ENCODE results near the gene SARNP. TPM values are rescaled to one million over a fixed set of nuclear protein-coding genes. Genes with fewer than 3 reads are reported as not detected.

SARNP gene
- polyA plus RNA-seq, 6 donors from 2014 or later: 92.8 to 128 (median 106) TPM

DNA sequence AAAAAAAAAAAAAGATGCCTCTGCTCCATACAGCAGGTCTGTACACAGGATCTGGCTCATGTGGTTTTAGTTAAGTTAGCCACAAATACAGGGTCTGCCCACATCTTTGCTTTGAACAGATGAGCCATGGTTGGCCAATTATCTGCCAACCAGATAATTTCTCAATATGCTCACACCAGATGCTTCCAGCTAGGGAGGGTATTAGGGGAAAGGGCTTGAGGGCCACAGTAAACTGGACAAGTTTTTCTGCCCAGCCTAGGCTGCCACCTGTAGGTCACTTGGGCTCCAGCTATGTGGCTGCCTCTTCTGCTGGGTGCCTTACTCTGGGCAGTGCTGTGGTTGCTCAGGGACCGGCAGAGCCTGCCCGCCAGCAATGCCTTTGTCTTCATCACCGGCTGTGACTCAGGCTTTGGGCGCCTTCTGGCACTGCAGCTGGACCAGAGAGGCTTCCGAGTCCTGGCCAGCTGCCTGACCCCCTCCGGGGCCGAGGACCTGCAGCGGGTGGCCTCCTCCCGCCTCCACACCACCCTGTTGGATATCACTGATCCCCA, 96.6 kb downstream of the SARNP start:
- H3K4me1 Mint-ChIP-seq: peaks cover 26 to 50% (median 45%) of the 10 kb centered on the region in 3 donors
- no peak for DNase-seq
- no peaks in the 10 kb centered on the region for H3K27me3 Mint-ChIP-seq
- ATAC-seq (ENCODE audit: low read depth in 2 of 2): no peak
- no peak overlapping the region for H3K27ac Mint-ChIP-seq
- H3K36me3 Mint-ChIP-seq: no peaks in the 10 kb centered on the region
- H3K9me3 Mint-ChIP-seq: no peaks in the 10 kb centered on the region
- peak overlapping the region in 1 of 8 donors; percentile 59 for H3K4me3 Mint-ChIP-seq

DNA sequence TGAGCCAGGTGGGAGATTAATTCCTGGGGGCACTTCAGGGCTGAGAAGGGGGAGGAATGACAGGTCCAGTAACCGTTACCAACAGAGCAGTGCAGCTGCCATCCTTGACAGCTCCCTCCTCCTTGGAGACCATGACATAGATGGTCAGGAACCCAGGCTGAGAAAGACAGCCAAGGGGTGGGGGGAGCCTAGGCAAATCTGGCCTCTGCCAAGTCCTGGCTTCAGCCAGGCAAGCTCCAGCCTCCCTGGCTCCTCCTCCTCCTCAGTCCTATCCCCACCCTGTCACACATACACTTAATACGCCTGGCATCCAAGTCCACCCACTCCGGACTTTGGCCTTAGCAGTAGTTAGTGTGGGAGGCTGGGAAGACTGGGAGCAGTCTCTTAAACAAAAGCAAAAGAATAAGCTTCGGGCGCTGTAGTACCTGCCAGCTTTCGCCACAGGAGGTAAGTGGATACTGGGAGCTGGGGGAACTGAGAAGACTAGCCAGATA, 97.4 kb downstream of the SARNP start, which contains the start of gene RDH5:
Gene RDH5 (plus strand): TSS at position 323 of the 494 bp plus-strand sequence. CDS start 792 bp downstream, outside the sequence.
- ATAC-seq (ENCODE audit: low read depth in 2 of 2) (no peak), DNase-seq (no peak)
- H3K4me3 Mint-ChIP-seq: peak within 1 kb of the TSS in 4 of 8 donors; percentile 15 to 59 (median 34)
- H3K36me3 Mint-ChIP-seq: no peaks in the 10 kb centered on the region
- H3K27ac Mint-ChIP-seq: no peak within 1 kb of the TSS
- no peaks in the 10 kb centered on the region for H3K9me3 Mint-ChIP-seq
- H3K4me1 Mint-ChIP-seq: peaks cover 33 to 50% (median 45%) of the 10 kb centered on the region in 3 donors
- no peaks in the 10 kb centered on the region for H3K27me3 Mint-ChIP-seq

DNA sequence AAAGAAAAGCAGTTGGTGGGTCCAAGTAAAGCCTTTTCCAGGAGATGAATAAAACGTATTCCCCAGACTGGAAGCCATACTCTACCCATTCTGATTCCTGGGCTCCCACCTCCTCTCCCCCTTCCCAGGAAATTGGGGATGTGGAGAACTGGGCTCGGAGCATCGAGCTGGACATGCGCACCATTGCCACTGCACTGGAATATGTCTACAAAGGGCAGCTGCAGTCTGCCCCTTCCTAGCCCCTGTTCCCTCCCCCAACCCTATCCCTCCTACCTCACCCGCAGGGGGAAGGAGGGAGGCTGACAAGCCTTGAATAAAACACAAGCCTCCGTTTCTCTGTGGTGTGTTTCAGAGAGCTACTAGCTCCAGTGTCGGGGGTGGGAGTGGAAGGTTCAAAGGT, 98.2 kb downstream of the SARNP start:
- Mint-ChIP-seq H3K9me3 (no peaks in the 10 kb centered on the region), H3K27me3 (no peaks in the 10 kb centered on the region), H3K4me3 (peak overlapping the region in 3 of 8 donors; percentile 15 to 59 (median 52)), H3K36me3 (no peaks in the 10 kb centered on the region), H3K27ac (no peak overlapping the region), H3K4me1 (peaks cover 29 to 43% (median 43%) of the 10 kb centered on the region in 3 donors)
- ATAC-seq (ENCODE audit: low read depth in 2 of 2) (no peak), DNase-seq (no peak)

DNA sequence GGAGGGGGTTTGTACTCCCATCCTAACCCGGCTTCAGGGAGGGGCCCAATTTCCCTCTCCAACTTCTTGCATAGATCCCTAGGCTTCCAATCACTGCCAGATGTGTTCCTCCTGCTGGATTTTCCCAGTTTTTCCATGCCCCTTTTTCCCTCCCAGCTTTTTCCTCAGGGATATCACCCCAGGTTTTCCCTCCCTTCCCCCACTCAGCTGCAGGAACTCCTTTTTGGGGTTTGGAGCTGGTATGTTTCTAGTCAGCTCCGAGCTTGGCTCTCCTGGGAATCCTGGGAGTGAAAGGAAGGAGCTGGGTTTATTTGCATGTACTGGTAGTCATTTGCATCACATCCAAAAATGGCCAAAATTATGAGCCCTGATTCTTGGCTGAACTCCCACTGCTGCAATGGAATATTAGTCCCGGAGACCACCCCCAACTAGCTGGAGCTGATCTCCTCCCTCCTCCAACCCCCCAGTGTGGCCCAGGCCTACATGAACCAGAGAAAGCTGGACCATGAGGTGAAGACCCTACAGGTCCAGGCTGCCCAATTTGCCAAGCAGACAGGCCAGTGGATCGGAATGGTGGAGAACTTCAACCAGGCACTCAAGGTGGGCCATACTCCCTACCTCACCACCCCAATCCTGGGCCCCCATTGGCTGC, 98.8 kb downstream of the SARNP start:
- no peak for DNase-seq
- no peak for ATAC-seq (ENCODE audit: low read depth in 2 of 2)
- H3K4me1 Mint-ChIP-seq: peaks cover 28 to 43% (median 43%) of the 10 kb centered on the region in 3 donors
- peak overlapping the region in 4 of 8 donors; percentile 32 to 97 (median 76) for H3K4me3 Mint-ChIP-seq
- H3K36me3 Mint-ChIP-seq: no peaks in the 10 kb centered on the region
- H3K9me3 Mint-ChIP-seq: no peaks in the 10 kb centered on the region
- no peaks in the 10 kb centered on the region for H3K27me3 Mint-ChIP-seq
- H3K27ac Mint-ChIP-seq: peak overlapping the region in 2 of 6 donors; percentile 28 to 63

DNA sequence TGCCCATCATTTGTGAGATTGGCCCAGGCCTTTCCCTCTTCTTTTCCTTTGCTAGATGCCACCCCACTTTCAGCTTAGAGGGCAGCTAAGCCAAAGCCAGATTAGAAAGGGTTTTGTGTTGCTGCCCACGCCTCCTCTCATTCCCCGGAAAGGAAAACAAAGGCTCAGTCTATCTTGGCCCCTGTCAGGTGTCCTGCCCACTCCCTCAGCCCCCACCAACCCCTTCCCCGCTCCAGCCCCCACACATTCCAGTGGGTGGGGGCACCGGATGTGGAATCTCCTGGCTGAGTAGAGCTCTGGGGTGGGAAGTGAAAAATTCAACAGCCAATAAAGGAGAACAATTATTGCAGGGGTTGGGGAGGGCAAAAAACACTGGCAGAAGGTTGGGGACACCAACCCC, 99.5 kb downstream of the SARNP start:
- H3K27me3 Mint-ChIP-seq: no peaks in the 10 kb centered on the region
- H3K4me3 Mint-ChIP-seq: peak overlapping the region in 6 of 8 donors; percentile 15 to 97 (median 80)
- peak overlapping the region in 2 of 6 donors; percentile 28 to 38 for H3K27ac Mint-ChIP-seq
- H3K9me3 Mint-ChIP-seq: no peaks in the 10 kb centered on the region
- H3K36me3 Mint-ChIP-seq: no peaks in the 10 kb centered on the region
- no peak for ATAC-seq (ENCODE audit: low read depth in 2 of 2)
- H3K4me1 Mint-ChIP-seq: peaks cover 25 to 43% (median 43%) of the 10 kb centered on the region in 3 donors
- no peak for DNase-seq

DNA sequence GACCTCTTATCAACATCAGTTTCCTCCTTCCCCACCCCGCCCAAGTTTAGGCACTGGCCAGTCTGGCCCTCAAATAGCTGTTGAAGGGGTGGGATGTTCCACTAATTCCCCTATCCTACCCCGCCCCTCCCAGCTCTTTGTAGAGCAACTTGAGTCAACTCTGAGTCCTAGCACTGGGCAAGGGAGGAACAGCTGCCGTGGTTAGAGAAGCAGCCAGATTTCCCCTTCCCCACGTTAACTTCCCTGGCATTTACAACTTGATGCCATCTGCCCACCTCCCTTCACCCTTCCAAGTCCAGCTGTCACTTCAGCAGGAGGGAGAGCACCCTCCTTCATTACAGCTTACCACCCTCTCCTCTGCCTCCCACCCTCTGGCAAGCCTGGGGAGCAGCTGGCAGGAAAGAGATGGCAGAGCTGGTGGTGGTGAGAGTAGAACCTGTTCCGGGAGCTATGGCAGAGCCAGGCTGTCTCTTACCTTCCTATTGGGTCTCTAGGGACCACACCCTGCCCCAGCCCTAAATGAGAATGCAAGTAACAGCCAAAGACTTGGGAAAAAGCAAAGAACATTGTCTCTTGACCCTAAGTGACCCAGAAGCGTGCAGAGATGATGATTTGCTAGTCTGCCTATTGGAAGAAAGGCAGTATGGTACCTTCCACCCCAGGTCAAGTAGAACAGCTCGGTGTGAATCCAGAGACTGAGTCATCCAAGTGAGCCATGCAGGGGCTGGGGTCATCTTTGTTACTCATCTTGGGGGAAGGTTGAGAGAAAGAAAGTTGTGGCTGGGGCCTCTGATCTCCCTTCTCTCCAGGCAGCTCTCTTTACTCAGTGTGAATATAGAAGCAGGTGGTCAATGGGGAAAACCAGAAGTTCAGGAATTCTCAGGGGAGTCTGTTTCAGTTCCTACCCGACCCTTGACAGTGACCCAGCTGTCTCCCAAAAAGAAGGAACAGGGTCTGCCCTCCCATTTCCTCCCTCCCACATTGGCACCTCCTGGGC, 100.2 kb downstream of the SARNP start:
- H3K27me3 Mint-ChIP-seq: no peaks in the 10 kb centered on the region
- ATAC-seq (ENCODE audit: low read depth in 2 of 2): no peak
- peak overlapping the region; percentile 88 to 97 (median 96) for H3K4me3 Mint-ChIP-seq
- no peak for DNase-seq
- H3K27ac Mint-ChIP-seq: peak overlapping the region in 4 of 6 donors; percentile 38 to 96 (median 94)
- H3K9me3 Mint-ChIP-seq: no peaks in the 10 kb centered on the region
- peaks cover 25 to 43% (median 40%) of the 10 kb centered on the region in 3 donors for H3K4me1 Mint-ChIP-seq
- H3K36me3 Mint-ChIP-seq: no peaks in the 10 kb centered on the region

DNA sequence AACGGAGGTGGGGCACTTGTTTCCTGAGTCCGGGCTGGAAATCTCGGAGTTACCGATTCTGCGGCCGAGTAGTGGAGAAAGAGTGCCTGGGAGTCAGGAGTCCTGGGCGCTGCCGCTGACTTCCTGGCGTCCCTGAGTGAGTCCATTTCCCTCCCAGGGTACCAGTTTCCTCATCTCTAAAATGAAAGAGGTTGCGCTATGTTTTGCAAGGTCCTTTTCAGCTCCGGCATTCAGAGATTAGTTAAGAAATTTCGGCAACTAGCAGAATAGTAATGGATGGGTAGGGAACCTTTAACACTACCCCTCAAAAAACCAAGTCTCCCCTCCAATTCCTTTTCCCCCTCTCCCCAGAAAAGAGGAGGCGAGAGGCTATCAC, 101.0 kb downstream of the SARNP start:
- no peak for ATAC-seq (ENCODE audit: low read depth in 2 of 2)
- peaks cover 25 to 43% (median 40%) of the 10 kb centered on the region in 3 donors for H3K4me1 Mint-ChIP-seq

DNA sequence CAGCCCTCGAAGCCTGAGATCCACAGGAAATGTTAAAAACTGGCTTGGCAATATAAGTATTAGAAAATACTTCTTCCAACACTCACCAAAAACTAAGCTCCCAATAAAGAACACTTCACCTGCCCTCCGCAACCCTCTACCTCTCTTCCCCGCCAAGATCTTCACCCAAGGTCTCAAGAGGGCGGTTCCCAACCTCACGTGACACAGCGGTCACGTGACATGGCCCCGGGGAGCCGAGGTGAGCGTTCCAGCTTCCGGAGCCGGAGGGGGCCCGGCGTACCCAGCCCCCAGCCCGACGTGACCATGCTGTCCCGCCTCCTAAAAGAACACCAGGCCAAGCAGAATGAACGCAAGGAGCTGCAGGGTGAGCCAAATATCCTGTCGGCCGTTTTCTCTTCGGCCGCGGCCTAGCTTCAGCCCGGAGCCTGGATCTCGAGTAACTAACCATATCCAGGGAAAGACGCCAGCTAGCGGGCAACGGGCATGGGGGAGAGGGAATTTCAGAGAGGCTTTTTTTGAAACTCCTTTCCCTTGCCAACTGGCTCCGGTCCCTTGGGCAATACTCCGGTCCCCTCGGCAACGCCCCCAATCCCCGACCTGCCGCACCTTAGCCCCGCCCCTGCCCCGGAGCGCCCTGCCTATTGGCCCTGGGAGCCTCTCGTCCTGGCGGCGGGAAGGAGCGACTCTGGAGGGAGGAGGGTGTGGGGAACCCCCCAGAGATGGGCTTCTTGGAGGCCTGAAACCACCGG, 101.5 kb downstream of the SARNP start, which contains the start of gene BLOC1S1:
Gene BLOC1S1 (plus strand): TSS at position 214 of the 749 bp plus-strand sequence. CDS start 6 bp downstream, at position 220.
- peak; percentile 87 for DNase-seq
- Mint-ChIP-seq H3K4me1 (peaks cover 25 to 43% (median 40%) of the 10 kb centered on the region in 3 donors), H3K9me3 (no peaks in the 10 kb centered on the region), H3K4me3 (peak within 1 kb of the TSS; percentile 88 to 97 (median 96)), H3K27me3 (no peaks in the 10 kb centered on the region), H3K36me3 (no peaks in the 10 kb centered on the region), H3K27ac (peak within 1 kb of the TSS; percentile 93 to 99 (median 96))
- ATAC-seq (ENCODE audit: low read depth in 2 of 2): peak; percentile 91 to 93

More for the DNA sequence above, 101.0 kb downstream of the SARNP start:
- H3K27me3 Mint-ChIP-seq: no peaks in the 10 kb centered on the region
- H3K9me3 Mint-ChIP-seq: no peaks in the 10 kb centered on the region
- H3K27ac Mint-ChIP-seq: peak overlapping the region; percentile 93 to 99 (median 96)
- no peak for DNase-seq
- peak overlapping the region; percentile 88 to 97 (median 96) for H3K4me3 Mint-ChIP-seq
- H3K36me3 Mint-ChIP-seq: no peaks in the 10 kb centered on the region

DNA sequence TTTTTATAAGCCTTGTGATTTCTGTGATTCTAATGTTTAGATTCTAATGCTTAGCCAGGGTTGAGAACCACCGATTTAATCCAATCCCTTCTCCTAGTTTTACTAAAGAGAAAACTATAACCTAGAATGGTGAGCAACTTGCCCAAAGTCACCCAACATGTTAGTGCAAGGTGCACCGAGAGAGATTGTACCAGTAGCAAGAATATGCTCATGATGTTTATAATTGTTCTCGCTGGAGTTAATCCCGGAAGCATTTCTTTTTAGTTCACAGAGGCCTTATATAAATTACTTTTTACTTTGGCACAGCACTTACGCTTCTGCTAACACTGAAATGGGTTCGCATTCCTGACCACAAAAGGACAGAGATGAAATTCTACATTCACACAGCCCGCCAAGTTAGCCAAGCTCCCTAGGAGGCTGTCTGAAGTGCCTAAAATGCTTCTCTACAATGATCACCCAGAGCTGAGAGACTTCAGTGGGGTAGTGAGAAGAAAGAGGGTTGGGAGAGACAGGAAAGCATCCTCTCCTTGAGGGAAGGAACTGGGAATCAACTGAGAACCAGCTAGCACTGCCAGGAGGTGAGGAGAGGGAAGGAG, 102.3 kb downstream of the SARNP start:
- H3K27me3 Mint-ChIP-seq: no peaks in the 10 kb centered on the region
- ATAC-seq (ENCODE audit: low read depth in 2 of 2) (no peak), DNase-seq (no peak)
- peak overlapping the region; percentile 88 to 97 (median 96) for H3K4me3 Mint-ChIP-seq
- peak overlapping the region in 5 of 6 donors; percentile 94 to 99 (median 96) for H3K27ac Mint-ChIP-seq
- H3K36me3 Mint-ChIP-seq: no peaks in the 10 kb centered on the region
- H3K4me1 Mint-ChIP-seq: peaks cover 25 to 43% (median 40%) of the 10 kb centered on the region in 3 donors
- no peaks in the 10 kb centered on the region for H3K9me3 Mint-ChIP-seq

DNA sequence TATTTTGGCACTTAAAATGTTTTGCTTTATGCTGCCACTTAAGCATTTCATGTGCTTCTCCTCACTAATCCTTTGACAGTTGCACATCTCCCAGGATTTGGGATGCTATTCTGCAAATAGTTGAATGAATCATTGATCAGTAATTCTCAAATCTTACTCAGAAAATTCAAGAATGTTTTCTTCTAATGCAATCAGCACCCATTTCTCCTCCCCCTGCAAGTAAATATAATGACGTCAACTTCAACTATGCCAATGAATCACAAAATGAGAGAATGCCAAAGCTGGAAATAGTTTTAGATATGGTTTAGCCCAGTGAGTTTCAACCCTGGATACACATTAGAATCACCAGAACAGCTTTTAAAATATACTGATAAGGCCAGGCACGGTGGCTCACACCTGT, 103.8 kb downstream of the SARNP start:
- H3K27ac Mint-ChIP-seq: no peak overlapping the region
- no peaks in the 10 kb centered on the region for H3K9me3 Mint-ChIP-seq
- peaks cover 6 to 14% (median 9%) of the 10 kb centered on the region in 3 donors for H3K27me3 Mint-ChIP-seq
- H3K4me3 Mint-ChIP-seq: peak overlapping the region in 3 of 8 donors; percentile 32 to 68 (median 45)
- ATAC-seq (ENCODE audit: low read depth in 2 of 2) (no peak), DNase-seq (no peak)
- H3K36me3 Mint-ChIP-seq: no peaks in the 10 kb centered on the region
- H3K4me1 Mint-ChIP-seq: peaks cover 30 to 43% (median 41%) of the 10 kb centered on the region in 3 donors

DNA sequence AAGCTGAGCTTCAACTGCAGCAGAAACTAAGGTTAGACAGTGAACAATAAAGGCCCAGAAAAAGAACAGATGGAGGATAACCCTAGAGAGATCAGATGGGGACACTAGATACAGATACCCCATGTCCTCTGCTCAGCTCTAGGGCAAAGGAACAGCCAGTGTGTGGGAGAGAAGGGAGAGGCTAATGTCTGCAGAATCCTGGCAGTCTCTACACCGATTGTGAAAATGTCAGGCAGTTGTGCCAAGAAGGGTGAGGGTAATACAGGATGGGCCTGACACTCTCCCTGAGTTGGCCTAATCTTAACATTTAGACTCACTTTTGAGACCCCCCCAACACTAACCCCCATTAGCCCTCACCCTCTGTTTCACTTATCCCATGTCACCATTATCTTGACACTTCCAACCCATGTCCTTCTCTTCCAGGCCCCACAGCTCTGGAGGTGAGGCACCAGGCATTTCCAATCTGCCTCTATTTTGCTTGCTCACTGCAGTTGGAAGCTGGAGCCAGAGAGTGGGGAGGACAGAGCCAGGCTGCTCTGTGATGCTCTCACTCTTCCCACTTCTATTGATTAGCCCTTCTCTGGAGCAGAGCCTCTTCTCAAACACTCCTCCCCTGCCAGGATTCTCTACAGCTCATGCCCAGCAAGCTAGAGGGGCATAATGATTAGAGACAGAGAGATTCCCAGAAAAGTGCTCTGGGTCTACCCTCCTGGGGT, 104.7 kb downstream of the SARNP start:
- ATAC-seq (ENCODE audit: low read depth in 2 of 2): no peak
- Mint-ChIP-seq H3K4me3 (peak overlapping the region in 1 of 8 donors; percentile 68), H3K27ac (peak overlapping the region in 1 of 6 donors; percentile 85), H3K27me3 (peaks cover 12 to 23% (median 14%) of the 10 kb centered on the region in 3 donors), H3K4me1 (peaks cover 30 to 43% (median 41%) of the 10 kb centered on the region in 3 donors), H3K9me3 (no peaks in the 10 kb centered on the region), H3K36me3 (no peaks in the 10 kb centered on the region)
- DNase-seq: no peak
